NCI-H1436 treated with DMSO at 0.1 percent for 48 hours (cell line): ENCODE measurements around the gene E2F8.

Experiments
- DNase-seq: peaks from one replicate; lab custom pipeline; 2025; lab: John Stamatoyannopoulos, UW

E2F8 gene

DNA sequence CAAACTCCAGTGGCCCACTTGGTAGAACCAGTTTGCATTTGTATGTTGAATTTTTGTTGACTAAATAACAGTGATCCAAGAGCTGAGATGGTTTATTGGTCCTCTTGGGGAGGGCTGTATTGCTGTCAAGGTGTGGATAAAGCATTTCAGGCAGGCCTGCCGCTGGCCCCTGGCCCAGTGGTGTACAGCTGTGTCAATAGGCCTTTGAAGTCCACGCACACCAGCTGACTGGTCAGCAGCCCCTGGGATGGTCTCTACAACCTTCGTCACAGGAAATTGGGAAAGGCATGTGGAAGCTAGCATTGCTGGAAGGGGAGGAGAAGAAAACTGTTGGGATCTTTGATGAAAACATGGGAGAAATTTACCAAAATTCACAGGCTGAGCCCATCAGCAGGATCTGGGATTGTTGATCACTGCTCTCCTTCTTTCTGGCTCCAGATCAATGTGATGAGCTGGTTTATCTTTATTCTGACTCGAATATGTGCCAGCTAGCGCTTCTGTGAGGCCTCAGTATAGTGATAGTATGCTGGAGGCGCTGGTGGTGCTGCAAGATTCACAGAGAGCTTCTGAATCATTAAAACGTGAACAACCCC lies 12.5 kb upstream of the E2F8 start:
- DNase-seq: no peak

DNA sequence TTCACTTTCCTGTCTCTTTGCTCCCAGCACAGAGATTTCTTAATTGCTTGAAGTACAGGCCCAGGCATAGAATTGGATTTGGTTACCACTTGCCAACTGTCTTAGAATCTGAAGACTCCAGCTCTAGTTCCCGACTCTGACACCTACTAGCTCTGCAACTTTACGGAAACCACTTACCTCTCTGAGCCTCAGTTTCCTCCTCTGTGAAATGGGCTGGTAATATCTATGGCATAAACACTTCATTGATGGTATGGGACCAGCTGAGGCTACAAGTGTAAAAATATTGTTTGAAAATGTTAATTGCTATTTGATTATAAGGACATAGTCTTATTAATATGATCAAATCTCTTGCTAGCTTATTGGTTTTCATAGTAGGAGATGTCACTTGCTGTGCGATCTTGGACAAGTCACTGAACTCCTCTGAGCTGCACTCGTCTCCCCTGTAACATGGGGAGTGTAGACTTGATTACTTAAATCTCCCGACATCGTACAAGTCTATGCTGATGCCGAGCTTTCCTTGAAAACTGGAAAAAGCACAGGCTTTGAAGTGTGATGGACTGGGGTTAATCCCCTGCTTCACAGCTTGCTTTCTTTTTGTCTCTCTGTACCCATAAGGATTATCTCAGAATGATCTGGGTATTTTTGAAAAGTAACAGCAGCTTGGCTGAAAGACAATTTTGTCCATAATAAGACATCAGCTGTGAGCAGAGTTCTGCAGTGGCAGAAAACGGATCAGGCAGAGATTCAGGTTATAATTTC lies 11.8 kb upstream of the E2F8 start:
- DNase-seq: no peak

DNA sequence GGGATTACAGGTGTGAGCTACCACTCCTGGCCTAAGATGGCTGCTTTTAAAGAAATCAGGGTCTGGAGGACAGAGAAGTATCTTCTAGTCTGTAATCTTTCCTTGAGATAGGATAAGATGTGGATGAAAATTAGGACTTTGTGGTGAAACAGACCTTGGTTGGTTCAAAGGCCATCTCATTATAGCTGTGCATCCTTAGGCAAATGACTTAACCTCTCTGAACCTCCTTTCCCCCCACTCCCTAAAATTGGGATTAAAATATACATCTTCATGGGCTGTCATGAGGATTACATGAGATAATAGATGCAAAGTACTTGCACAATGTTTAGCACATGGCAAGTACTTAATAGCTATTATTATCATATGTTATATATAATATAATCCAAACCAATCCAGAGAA lies 10.8 kb upstream of the E2F8 start:
- DNase-seq: no peak

DNA sequence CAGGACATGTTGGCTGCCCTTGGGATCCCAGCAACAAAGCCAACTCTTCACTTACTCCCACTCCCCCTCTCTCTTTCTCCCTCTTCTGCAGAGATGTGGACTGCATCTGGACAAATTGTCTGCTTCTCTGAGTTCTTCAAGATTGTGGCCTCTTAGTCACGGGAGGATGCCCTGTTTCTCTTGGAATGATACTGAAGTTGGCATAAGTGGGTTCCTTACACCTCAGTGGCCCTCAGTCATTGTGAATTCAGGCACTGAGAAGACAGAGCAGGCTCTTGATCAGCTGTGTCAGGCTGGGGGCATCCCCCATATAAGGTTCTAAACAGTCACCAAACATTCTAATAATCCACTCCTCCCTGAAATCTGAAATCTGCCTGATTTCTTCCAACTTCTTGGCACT lies 6.1 kb upstream of the E2F8 start:
- no peak for DNase-seq

DNA sequence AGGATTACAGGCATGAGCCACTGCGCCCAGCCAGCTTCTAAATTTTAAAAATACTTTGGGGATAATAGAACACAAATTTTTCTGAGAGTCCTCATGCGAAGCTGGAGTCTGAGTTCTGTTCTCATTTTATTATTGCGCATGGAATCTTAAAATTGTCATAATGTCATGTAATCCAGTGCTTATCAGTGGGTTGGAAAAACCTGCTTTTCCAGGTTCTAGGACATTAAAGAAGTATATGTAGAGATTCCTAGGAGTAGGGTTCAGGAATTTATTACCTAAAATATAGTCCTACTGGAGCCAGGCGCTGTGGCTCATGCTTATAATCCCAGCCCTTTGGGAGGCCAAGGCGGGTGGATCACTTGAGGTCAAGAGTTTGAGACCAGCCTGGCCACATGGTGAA lies 4.6 kb upstream of the E2F8 start:
- DNase-seq: no peak

DNA sequence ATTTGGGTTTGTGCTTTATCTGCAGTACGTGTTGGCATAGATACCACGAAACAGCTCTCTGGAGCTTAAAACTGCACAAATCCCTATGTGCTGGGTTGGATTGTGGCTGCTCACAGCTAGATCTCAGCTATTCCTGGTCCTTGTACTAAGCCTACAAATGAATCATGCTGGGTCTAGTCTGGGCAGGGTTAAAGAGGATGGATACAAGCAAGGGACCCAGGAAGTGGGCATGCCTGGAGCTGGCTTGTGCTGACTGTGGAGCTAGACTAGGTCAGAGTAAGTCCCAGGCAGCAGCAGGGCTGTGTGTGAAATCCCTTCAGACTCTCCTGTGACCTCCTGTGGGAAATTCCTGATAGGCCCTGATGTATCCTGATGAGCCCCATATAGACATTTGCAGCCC lies 3.9 kb upstream of the E2F8 start:
- DNase-seq: no peak

DNA sequence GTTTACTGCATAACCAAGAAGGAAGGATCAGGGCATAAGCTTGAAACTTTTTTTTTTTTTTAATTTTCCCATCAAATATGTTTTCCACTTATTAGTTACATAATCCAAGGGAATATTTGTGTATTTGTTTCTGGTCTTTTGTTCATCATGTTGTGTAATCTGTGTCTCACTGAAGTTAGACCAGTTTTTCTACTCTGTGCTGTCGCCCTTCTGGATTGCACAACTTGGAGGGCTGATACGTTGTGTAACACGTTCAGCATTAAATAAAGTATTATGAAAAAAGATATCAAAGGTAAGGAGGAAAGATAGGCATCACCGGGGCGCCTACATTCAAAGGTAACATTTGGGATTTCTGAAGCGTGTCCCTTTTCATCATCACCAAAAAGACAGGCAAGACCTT lies 3.3 kb upstream of the E2F8 start:
- no peak for DNase-seq

DNA sequence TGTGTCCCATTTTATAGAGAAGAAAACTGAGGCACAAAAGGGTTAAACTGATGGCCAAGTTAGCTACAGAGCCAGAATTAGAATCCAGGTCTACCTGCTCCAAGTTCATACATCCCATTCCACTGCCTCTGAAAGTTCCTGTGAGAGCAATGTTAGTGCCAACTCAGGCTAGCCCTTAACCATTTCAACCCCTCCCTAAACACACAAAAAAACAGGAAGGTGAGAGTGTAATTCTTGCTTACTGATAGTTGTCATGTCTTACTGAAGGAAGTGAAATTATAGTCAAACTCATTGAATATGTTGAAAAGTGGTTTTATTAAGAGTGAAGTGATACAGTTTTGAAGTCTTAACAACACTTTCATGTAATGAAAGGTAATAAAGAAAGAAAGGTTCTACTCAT lies 2.9 kb upstream of the E2F8 start:
- no peak for DNase-seq

DNA sequence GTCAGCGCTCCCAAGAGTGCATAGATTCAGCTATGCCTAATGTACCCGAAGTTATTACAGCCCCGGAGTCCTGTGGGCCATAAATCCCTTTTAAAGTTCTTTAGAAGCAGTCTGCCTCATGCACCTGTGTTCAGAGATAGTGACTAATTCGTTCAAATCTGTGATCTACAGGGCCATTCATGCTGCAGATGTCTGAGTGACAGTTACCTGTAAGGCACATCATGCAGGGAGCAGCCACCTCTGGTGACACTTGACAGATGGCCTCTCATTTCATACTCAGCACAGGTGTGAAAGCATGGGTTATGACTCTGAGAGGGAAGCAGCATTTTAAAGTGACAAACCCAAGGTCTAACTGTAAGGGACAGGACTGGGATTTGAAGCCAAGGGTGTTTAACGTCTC lies 2.4 kb upstream of the E2F8 start:
- no peak for DNase-seq

DNA sequence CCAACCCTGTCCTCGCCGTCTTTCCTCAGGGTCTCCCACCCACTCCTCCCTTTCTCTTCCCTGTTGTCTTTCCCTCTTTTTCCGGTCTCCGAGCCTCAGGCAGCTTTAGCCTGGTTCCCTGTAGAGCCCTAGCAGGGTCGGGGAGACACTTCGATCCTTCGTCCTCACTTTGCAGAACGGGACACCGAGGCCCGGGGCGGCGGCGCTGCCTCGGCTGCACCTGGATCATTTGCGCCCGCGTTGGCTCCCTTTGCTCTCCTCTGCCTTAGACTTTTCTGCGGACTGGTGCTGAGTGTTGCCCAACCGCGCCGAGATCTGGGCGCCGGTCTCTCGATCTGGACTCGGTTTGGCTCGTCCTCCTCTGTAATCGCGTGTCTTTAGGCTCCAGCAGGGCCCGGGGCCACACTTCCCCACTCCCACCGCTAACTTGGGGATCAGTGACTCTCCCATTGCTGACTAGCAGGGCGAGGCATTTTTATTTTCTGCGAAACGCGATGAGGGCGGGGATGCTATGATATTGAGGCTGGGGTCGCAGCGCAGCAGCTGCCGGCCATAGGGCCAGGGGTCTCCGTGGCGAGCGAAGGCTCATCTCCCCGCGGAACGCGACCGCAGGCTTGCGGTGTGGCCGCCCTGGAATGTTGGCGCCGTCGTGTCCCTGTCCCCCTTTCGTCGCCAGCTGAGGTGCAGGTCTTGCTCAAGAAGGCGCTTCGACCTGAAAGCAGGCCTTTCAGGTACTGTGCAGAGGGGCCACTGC lies 1.6 kb upstream of the E2F8 start:
- DNase-seq: no peak

DNA sequence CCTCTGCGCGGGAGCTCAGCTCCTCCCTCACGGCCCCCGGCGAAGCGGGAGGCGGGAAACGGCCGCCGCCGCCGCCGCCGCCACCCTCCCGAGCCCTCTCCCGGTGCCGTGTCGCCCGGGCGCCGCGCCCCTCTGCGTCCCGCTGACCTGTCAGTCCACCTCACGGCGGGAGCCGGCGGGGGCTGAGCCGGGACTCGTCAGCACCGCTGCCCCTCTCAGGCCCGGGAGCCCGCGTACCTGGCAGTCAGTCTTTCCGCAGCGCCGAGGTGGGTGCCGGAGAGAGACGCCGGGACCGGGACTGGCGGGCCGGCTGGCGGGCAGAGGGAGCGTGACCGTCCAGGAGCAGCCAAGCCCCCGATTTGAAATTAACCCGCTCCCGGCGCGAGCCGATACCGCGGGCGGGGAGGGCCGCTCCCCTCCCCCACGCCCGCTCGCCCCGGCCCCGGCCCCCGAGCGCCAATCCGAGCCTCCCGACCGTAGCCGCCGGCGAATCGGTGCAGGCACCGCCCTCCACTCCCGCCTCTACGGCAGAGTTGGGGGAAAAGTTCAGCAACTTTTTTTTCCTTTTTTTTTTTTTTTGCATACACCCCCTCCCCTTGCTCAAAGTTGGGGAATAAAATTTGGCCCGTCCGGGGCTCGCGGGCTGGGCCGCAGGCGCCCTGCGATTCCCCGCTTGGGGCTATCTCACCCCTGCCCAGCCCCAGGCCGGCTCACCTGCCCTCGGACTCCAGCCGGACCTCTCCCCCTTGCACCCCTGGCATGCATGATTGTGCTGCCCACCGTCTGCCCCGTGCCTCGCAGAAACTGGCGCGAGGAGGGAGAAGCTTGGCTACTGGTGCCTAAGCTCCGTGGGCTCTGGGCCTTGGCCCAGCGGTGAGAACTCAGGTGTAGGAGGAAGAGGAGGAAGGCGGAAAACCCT lies 774 bp upstream of the E2F8 start:
- DNase-seq: no peak

DNA sequence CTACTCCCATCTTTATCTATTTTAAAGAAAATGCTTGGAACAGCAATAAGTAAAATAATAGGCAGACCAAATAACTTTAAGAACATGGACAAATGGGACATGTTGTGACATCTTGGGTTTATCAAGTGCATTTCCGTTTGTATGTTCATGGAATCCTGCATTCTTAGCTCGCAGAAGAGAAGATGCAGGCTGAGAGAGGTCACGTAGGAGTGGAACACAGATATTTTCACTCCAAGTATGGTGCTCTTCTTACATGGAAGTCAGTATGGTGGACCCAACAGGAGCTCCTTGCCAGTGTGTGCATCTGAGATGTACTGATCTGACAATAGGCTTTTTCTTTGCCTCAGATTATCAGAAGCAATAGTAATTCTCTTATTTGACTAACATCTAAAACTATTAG lies 1.7 kb downstream of the E2F8 start:
- no peak for DNase-seq

DNA sequence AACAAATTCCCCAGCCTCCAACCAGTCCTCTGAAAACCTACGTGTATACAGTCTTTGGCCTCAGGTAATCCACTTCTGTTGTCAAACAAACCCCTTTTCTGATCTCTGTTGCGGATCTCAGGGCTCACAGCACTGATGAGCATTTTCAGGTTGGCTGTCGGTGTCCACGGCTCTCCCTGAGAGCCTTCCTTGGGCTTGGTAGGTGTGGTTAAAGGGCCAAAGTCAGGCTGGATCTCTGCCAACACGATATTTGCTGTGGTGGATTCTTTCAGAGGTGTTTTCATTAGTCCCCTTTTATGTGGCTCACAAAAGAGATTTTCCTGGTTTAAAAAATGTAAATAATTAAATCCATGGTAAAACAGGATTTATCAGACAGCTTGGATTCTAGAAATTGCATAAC lies 2.9 kb downstream of the E2F8 start:
- DNase-seq: no peak

DNA sequence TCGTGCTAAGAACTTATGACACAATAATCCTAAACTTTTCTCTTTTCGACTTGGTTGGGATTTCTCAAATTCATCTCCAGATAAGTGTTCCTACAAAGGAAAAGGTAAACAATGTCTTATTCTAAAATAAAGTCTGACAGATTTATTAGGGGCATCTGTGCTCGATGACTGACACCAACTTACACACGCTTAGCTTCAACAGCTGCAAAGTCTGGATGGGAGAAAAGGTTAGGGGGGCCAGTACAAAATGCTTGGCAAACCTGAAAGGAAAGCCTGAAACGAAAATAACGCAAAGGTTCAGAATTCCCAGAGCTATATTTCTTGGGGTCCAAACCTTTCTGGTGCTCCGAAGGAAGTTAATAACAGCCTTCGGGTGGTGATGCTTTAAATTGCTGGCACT lies 3.4 kb downstream of the E2F8 start:
- no peak for DNase-seq

DNA sequence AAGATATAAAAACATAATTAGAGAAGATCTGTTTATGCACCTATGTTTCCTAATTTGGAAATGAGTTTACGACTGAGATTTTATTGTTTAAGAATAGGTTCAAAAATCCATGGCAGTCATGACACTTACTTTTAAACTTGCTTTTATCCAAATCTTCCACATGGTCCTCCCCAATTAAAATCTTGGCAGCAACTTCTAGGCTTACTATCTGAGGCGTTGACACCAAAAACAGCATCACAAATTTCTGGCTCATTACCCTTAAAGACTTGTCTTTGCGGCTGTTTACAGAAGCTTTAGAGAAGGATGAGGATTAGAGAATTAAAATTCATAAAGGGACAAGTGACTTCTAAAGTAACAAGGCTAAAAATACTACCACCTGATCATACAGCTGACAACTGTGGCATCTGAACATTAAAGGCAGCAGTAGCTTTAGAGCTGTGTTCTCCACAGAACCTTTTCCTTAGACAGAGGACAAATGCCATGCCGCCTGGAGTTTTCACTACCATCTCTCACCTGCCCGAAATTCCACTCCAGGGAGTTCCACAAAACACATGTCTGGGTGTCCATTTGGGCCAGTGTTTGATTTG lies 6.4 kb downstream of the E2F8 start:
- no peak for DNase-seq

DNA sequence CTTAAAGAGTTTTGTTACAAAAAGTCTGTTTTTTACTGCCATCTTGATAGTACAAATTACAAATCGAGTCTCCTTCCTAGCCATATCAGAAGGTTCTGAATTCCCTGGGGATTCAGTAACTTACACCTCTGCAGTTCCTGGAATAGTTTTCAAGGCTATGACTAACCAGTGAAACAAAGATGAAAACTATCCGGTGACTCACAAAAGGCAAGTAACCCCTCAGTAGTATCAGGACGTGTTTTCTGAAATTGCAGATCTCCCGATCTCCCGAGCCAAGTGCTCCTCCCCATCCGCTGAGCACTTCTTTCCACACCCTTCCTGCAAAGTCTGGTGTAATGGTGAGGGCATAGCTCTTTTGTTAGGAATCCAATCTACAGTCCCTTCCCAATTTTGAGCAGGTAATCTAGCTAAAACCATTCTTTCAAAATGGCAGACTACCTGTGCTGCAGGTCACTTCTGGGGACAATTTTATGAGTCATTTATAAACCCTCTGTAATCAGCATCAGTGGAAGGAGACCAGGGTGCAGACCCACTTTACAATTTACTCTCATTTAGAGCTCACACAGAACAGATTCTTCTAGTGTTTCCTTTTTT lies 7.7 kb downstream of the E2F8 start:
- DNase-seq: no peak

DNA sequence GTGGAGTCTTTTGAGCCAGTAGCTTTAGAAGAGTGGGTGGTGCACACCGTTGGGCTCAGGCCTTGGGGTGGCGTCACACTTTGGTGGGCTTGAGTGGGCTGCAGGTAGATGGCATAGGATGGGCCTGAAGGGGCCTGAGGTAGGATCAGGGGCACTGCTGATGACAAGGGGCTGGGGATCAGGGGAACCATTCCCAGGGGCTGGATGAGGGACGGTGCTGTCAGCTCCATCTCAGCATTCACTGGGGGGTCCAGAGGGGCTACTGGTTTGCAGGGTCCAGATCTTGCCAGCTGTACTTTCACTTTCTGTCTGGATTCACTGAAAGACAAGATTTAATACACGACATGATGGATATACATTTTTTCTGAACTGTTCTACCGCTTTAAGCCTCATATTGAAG lies 11.1 kb downstream of the E2F8 start:
- no peak for DNase-seq

DNA sequence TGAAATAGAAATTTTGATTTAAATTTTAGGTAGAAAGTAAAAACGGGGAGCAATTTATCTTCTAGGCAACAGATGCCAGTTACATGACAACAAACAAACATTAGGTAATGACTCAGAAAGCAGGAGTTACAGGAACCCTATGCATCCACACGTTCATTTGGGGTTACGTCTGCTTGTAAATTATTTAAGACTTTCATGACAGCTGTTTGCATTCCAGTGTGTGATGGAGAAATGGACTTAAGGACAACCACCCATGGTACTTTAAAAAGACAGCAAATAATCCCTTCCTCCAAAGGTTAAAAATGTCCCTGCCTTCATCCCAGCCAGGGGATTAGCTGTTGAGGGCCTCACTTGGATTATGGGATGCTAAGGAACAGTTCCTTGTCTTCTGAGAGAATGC lies 11.8 kb downstream of the E2F8 start:
- no peak for DNase-seq

DNA sequence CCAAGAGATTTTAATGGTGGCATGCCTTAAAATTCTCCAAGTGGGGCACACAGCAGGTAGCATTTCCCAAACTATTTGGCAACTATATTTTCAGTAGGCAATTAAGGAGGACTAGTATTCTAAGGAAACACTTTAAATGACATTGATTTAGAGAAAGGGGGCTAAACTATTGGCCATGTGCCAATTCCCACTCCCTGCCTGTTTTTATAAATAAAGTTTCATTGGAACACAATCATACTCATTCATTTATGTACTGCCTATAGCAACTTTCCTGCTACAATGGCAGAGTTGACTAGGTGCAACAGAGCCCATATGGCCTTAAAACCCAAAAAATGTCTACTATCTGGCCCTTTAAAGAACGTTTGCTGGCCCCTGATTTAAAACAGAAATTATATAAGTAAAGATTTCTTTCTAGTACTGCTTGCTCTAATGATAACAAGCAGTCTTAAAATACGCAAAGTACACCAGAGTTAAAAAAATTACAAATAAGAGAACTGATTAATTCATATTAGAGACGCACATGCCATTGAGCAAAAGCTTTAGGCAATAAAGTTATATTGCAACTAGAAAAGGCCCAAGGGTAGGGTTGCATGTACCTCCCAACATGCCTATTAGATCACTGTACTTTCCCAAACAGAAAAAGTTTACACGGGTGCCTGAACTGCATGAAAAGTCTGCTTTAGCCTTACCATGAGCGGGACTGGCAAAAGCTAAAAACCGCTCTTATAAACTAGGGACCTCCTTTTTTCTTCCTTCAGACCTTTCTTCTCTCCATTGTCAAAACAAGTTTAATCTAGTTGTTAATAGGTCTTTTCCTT lies 14.2 kb downstream of the E2F8 start:
- DNase-seq: no peak

DNA sequence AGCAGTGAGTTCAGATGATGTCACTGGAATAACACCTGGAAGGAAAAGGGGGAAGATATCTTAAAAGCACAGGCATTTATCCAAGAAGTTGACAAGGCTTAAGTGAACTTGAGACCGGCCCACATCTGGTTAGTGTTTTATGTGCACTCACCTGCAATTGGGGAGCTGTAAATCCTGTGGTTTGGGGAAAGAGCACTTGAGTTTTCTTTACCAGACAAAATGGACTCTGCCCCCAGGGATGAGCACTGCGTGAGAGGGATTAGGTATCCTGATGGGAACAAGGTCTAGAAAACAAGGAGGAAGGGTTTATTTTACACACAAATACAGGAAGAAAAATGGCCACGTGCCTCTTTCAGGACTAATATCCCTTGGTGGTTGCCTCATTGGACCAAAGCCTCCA lies 15.2 kb downstream of the E2F8 start:
- no peak for DNase-seq

DNA sequence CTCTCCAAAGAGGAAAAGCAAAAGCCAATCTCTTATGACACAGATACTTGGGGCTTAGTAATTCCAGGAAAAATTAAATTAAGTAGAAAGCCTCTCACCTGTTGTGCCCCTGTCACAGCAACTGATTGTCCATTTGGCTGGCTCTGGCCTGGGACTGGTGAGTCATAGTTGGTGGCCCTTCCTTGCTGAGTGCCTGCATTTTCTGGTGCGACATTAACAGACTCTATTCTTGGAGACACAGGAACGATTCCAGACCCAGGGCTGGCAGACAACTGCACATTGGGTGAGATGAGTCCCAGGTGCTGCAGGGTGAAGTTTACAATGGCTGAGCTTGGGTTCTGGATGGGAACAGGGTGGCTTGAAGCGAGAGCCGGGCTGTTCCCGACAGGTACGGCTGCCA lies 15.6 kb downstream of the E2F8 start:
- no peak for DNase-seq
